Measurements from ENCODE around the gene MT3. TPM values are rescaled to one million over a fixed set of nuclear protein-coding genes. Genes with fewer than 3 reads are reported as not detected.

Gene MT3
- total and polyA plus RNA-seq, 4 experiments from 2014 or later: 1.1 TPM; not detected in 3

GRCh38 chr16:56628486-56629350 lies 39.4 kb downstream of the MT3 start:
- intact Hi-C loops (cut with micrococcal nuclease): no loop called here
- POLR2A ChIA-PET (ENCODE audit: partially characterized antibody): no interaction called here
- CTCF ChIA-PET (ENCODE audit: partially characterized antibody): interaction anchor here (1.2 to 1.5 kb wide), 2 partner anchors 28 to 52 kb away, joined by 4 to 5 read pairs; no protein-coding TSS in a partner anchor
- Histone ChIP-seq H3K27ac (ENCODE audit: low read depth, low read length) (no peak overlapping the region), H3K36me3 (ENCODE audit: insufficient read depth, low read length) (no peaks in the 10 kb centered on the region), H3K9me3 (ENCODE audit: control insufficient read depth in 1 of 2, low read length in 2 of 2) (no peaks in the 10 kb centered on the region), H3K4me1 (ENCODE audit: insufficient read depth, low read length) (peaks cover 25% of the 10 kb centered on the region), H3K4me3 (ENCODE audit: low read length in 2 of 2) (no peak overlapping the region), H3K27me3 (ENCODE audit: insufficient read depth, low read length) (peaks cover 30% of the 10 kb centered on the region)
- no peak overlapping the region for H3K4me3 Mint-ChIP-seq
- H3K36me3 Mint-ChIP-seq: no peaks in the 10 kb centered on the region
- peaks cover 15 to 30% (median 21%) of the 10 kb centered on the region in 4 donors for H3K4me1 Mint-ChIP-seq
- H3K27ac Mint-ChIP-seq: no peak overlapping the region
- DNase-seq: no peak
- peaks cover 18 to 57% of the 10 kb centered on the region in 2 donors for H3K27me3 Mint-ChIP-seq
- H3K9me3 Mint-ChIP-seq: no peaks in the 10 kb centered on the region

GRCh38 chr16:56629531-56629930 lies 40.2 kb downstream of the MT3 start:
- Histone ChIP-seq H3K36me3 (ENCODE audit: insufficient read depth, low read length) (no peaks in the 10 kb centered on the region), H3K4me1 (ENCODE audit: insufficient read depth, low read length) (peaks cover 25% of the 10 kb centered on the region), H3K27me3 (ENCODE audit: insufficient read depth, low read length) (peaks cover 35% of the 10 kb centered on the region), H3K4me3 (ENCODE audit: low read length in 2 of 2) (no peak overlapping the region), H3K27ac (ENCODE audit: low read depth, low read length) (no peak overlapping the region), H3K9me3 (ENCODE audit: control insufficient read depth in 1 of 2, low read length in 2 of 2) (no peaks in the 10 kb centered on the region)
- peaks cover 25 to 61% of the 10 kb centered on the region in 2 donors for H3K27me3 Mint-ChIP-seq
- no peak for DNase-seq
- intact Hi-C loops (cut with micrococcal nuclease): no loop called here
- H3K36me3 Mint-ChIP-seq: no peaks in the 10 kb centered on the region
- peak overlapping the region in 1 of 7 donors; percentile 41 for H3K27ac Mint-ChIP-seq
- no peak overlapping the region for H3K4me3 Mint-ChIP-seq
- POLR2A ChIA-PET (ENCODE audit: partially characterized antibody): interaction anchor here (1.5 kb wide), 1 partner anchor 13 kb away, joined by 3 read pairs; no protein-coding TSS in a partner anchor
- CTCF ChIA-PET (ENCODE audit: partially characterized antibody): no interaction called here
- H3K4me1 Mint-ChIP-seq: peaks cover 13 to 33% (median 20%) of the 10 kb centered on the region in 4 donors
- no peaks in the 10 kb centered on the region for H3K9me3 Mint-ChIP-seq

- intact Hi-C loops (cut with micrococcal nuclease): no loop called here
- Mint-ChIP-seq H3K36me3 (no peaks in the 10 kb centered on the region), H3K27me3 (peaks cover 30 to 63% of the 10 kb centered on the region in 2 donors), H3K9me3 (no peaks in the 10 kb centered on the region), H3K4me1 (peaks cover 15 to 35% (median 22%) of the 10 kb centered on the region in 4 donors), H3K4me3 (no peak overlapping the region), H3K27ac (no peak overlapping the region)
- no peak for DNase-seq
- Histone ChIP-seq H3K9me3 (ENCODE audit: control insufficient read depth in 1 of 2, low read length in 2 of 2) (no peaks in the 10 kb centered on the region), H3K4me1 (ENCODE audit: insufficient read depth, low read length) (peaks cover 26% of the 10 kb centered on the region), H3K27me3 (ENCODE audit: insufficient read depth, low read length) (peaks cover 41% of the 10 kb centered on the region), H3K36me3 (ENCODE audit: insufficient read depth, low read length) (no peaks in the 10 kb centered on the region), H3K4me3 (ENCODE audit: low read length in 2 of 2) (no peak overlapping the region), H3K27ac (ENCODE audit: low read depth, low read length) (no peak overlapping the region)
- ChIA-PET CTCF (ENCODE audit: partially characterized antibody) (interaction anchor here (0.9 kb wide), 1 partner anchor 26 kb away, joined by 3 read pairs; no protein-coding TSS in a partner anchor), POLR2A (ENCODE audit: partially characterized antibody) (interaction anchor here (0.6 to 1.5 kb wide), 3 partner anchors 12 to 301 kb away, joined by 3 read pairs; no protein-coding TSS in a partner anchor)
Measured at GRCh38 chr16:56630134-56630533, 40.8 kb downstream of the MT3 start.

DNA sequence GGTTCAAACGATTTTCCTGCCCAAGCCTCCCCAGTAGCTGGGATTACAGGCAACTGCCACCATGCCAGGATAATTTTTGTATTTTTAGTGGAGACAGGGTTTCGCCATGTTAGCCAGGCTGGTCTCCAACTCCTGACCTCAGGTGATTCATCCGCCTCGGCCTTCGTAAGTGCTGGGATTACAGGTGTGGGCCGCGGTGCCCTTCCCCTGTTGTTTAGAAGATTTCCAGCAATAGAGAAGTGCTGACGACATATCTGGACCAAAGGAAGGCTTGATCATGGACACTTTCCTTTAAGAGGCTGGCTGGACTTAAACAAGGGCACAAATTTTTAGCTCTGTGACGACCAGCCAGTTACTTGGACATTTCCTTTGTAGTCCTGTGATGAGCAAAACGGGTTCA lies 41.9 kb downstream of the MT3 start:
- no peaks in the 10 kb centered on the region for H3K36me3 Mint-ChIP-seq
- intact Hi-C loops (cut with micrococcal nuclease): no loop called here
- no peaks in the 10 kb centered on the region for H3K36me3 ChIP-seq (ENCODE audit: insufficient read depth, low read length)
- ChIA-PET CTCF (ENCODE audit: partially characterized antibody) (interaction anchor here (0.9 kb wide), 1 partner anchor 27 kb away, joined by 3 read pairs; no protein-coding TSS in a partner anchor), POLR2A (ENCODE audit: partially characterized antibody) (interaction anchor here (1.3 kb wide), 1 partner anchor 300 kb away, joined by 3 read pairs; no protein-coding TSS in a partner anchor)
- no peaks in the 10 kb centered on the region for H3K9me3 Mint-ChIP-seq
- no peak overlapping the region for H3K27ac ChIP-seq (ENCODE audit: low read depth, low read length)
- H3K4me3 ChIP-seq (ENCODE audit: low read length in 2 of 2): no peak overlapping the region
- DNase-seq: no peak
- H3K27me3 ChIP-seq (ENCODE audit: insufficient read depth, low read length): peaks cover 37% of the 10 kb centered on the region
- H3K9me3 ChIP-seq (ENCODE audit: control insufficient read depth in 1 of 2, low read length in 2 of 2): no peaks in the 10 kb centered on the region
- H3K4me1 ChIP-seq (ENCODE audit: insufficient read depth, low read length): peaks cover 26% of the 10 kb centered on the region
- peaks cover 37 to 63% of the 10 kb centered on the region in 2 donors for H3K27me3 Mint-ChIP-seq
- H3K4me3 Mint-ChIP-seq: peak overlapping the region in 2 of 8 donors; percentile 55 to 82
- H3K4me1 Mint-ChIP-seq: peaks cover 10 to 35% (median 19%) of the 10 kb centered on the region in 4 donors
- no peak overlapping the region for H3K27ac Mint-ChIP-seq

- H3K27ac Mint-ChIP-seq: no peak overlapping the region
- H3K4me3 ChIP-seq (ENCODE audit: low read length in 2 of 2): no peak overlapping the region
- peaks cover 24% of the 10 kb centered on the region for H3K4me1 ChIP-seq (ENCODE audit: insufficient read depth, low read length)
- ChIA-PET CTCF (ENCODE audit: partially characterized antibody) (no interaction called here), POLR2A (ENCODE audit: partially characterized antibody) (no interaction called here)
- no peaks in the 10 kb centered on the region for H3K36me3 Mint-ChIP-seq
- no peak for DNase-seq
- H3K27ac ChIP-seq (ENCODE audit: low read depth, low read length): no peak overlapping the region
- H3K4me3 Mint-ChIP-seq: peak overlapping the region; percentile 24 to 82 (median 68)
- no peaks in the 10 kb centered on the region for H3K9me3 ChIP-seq (ENCODE audit: control insufficient read depth in 1 of 2, low read length in 2 of 2)
- no peaks in the 10 kb centered on the region for H3K36me3 ChIP-seq (ENCODE audit: insufficient read depth, low read length)
- intact Hi-C loops (cut with micrococcal nuclease): no loop called here
- H3K27me3 ChIP-seq (ENCODE audit: insufficient read depth, low read length): peaks cover 35% of the 10 kb centered on the region
- H3K27me3 Mint-ChIP-seq: peaks cover 42 to 67% of the 10 kb centered on the region in 2 donors
- no peaks in the 10 kb centered on the region for H3K9me3 Mint-ChIP-seq
- peaks cover 9 to 41% (median 17%) of the 10 kb centered on the region in 4 donors for H3K4me1 Mint-ChIP-seq
Measured at GRCh38 chr16:56631832-56632155, 42.5 kb downstream of the MT3 start.

DNA sequence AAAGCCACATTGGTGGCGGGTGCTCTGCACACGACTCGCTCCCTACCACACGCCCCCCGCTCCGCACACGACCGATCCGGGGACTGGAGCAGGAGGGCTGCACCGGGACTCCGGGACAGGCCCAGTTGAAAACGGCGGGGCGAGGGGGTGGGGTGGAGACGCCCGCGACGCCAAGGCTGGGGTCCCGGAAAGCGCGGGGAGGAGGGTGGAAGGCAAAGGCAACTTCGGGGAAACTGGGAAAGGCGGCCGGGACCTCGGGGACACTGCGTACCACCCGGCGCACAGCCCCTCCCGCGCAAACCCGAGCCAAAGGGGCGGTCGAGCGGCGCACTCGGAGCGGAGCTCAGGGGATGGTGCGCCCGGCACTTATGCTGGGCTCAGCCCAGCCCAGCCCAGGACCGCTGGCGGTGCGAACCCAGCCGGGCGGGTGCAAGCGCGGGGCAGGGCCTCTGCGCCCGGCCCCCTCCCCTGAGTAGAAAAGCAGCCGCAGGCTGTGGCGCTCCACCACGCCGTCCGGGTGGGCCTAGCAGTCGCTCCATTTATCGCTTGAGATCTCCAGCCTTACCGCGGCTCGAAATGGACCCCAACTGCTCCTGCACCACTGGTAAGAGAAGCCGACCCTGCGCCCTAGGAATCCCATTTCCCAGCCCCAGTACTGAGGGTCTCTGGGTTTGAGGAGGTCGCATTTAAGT lies 43.0 kb downstream of the MT3 start, which contains the start of gene MT1M:
TSS of gene MT1M (plus strand) at position 504 of the 692 bp plus-strand sequence. CDS start at position 577, 73 bp downstream.
- no peaks in the 10 kb centered on the region for H3K9me3 ChIP-seq (ENCODE audit: control insufficient read depth in 1 of 2, low read length in 2 of 2)
- no peak within 1 kb of the TSS for H3K4me3 ChIP-seq (ENCODE audit: low read length in 2 of 2)
- no peaks in the 10 kb centered on the region for H3K36me3 ChIP-seq (ENCODE audit: insufficient read depth, low read length)
- Mint-ChIP-seq H3K9me3 (no peaks in the 10 kb centered on the region), H3K4me1 (peaks cover 9 to 46% (median 18%) of the 10 kb centered on the region in 4 donors), H3K36me3 (no peaks in the 10 kb centered on the region), H3K27me3 (peaks cover 47 to 68% of the 10 kb centered on the region in 2 donors), H3K27ac (no peak within 1 kb of the TSS), H3K4me3 (peak within 1 kb of the TSS; percentile 55 to 82 (median 70))
- peaks cover 35% of the 10 kb centered on the region for H3K27me3 ChIP-seq (ENCODE audit: insufficient read depth, low read length)
- ChIA-PET CTCF (ENCODE audit: partially characterized antibody) (no interaction called here), POLR2A (ENCODE audit: partially characterized antibody) (no interaction called here)
- intact Hi-C loops (cut with micrococcal nuclease): no loop called here
- peaks cover 24% of the 10 kb centered on the region for H3K4me1 ChIP-seq (ENCODE audit: insufficient read depth, low read length)
- DNase-seq: no peak
- no peak within 1 kb of the TSS for H3K27ac ChIP-seq (ENCODE audit: low read depth, low read length)

- H3K4me3 Mint-ChIP-seq: peak overlapping the region in 7 of 8 donors; percentile 17 to 71 (median 55)
- CTCF ChIA-PET (ENCODE audit: partially characterized antibody): interaction anchor here (0.9 to 1.2 kb wide), 2 partner anchors 9 to 11 kb away, joined by 3 read pairs; no protein-coding TSS in a partner anchor
- no peak overlapping the region for H3K27ac Mint-ChIP-seq
- H3K4me3 ChIP-seq (ENCODE audit: low read length in 2 of 2): no peak overlapping the region
- no peaks in the 10 kb centered on the region for H3K9me3 Mint-ChIP-seq
- peaks cover 51 to 74% of the 10 kb centered on the region in 2 donors for H3K27me3 Mint-ChIP-seq
- no peaks in the 10 kb centered on the region for H3K36me3 ChIP-seq (ENCODE audit: insufficient read depth, low read length)
- POLR2A ChIA-PET (ENCODE audit: partially characterized antibody): no interaction called here
- no peak for DNase-seq
- no peak overlapping the region for H3K27ac ChIP-seq (ENCODE audit: low read depth, low read length)
- intact Hi-C loops (cut with micrococcal nuclease): no loop called here
- H3K36me3 Mint-ChIP-seq: no peaks in the 10 kb centered on the region
- peaks cover 26% of the 10 kb centered on the region for H3K4me1 ChIP-seq (ENCODE audit: insufficient read depth, low read length)
- H3K27me3 ChIP-seq (ENCODE audit: insufficient read depth, low read length): peaks cover 40% of the 10 kb centered on the region
- peaks cover 12 to 52% (median 21%) of the 10 kb centered on the region in 4 donors for H3K4me1 Mint-ChIP-seq
- no peaks in the 10 kb centered on the region for H3K9me3 ChIP-seq (ENCODE audit: control insufficient read depth in 1 of 2, low read length in 2 of 2)
Measured at GRCh38 chr16:56632848-56633365, 43.6 kb downstream of the MT3 start.
